Left ventricle myocardium inferior (tissue), 1 donor: ENCODE measurements around the gene ENPP3. TPM values are rescaled to one million over a fixed set of nuclear protein-coding genes. Genes with fewer than 3 reads are reported as not detected.
A peak's percentile ranks its signal among the peaks of the same experiment; 100 is the strongest.
"Not testable (repeated sequence)": the region's sequence is repeated elsewhere in the genome, so short reads cannot be mapped to it uniquely, and the experiment has no call there.

Experiments used
- DNase-seq: peaks from one replicate; pipeline ENCODE4 v3.0.0-alpha.2; 2020
- H3K27ac ChIP-seq: fragments of 200-600 bp; replicated peaks from 2 replicates; pipeline ENCODE4 v1.8.0; 2021
- H3K27me3 ChIP-seq: fragments of 200-600 bp; 2 replicates; pipeline ENCODE4 v1.8.0; 2021; ENCODE audit warnings: low read depth
- H3K36me3 ChIP-seq: fragments of 200-600 bp; 2 replicates; pipeline ENCODE4 v1.8.0; 2021
- H3K4me1 ChIP-seq: fragments of 200-600 bp; 2 replicates; pipeline ENCODE4 v1.8.0; 2021
- H3K4me3 ChIP-seq: fragments of 200-600 bp; 2 replicates; pipeline ENCODE4 v1.8.0; 2021; ENCODE audit warnings: mild to moderate bottlenecking, moderate library complexity
- H3K9me3 ChIP-seq: fragments of 200-600 bp; replicated peaks from 2 replicates; pipeline ENCODE4 v1.8.0; 2021
- CTCF ChIP-seq: fragments of 200-600 bp; IDR thresholded peaks from 2 replicates; pipeline ENCODE4 v1.8.0; 2021; ENCODE audit warnings: antibody characterized with exemption, mild to moderate bottlenecking, borderline replicate concordance
- intact Hi-C: fragments of 100-400 bp; cut with micrococcal nuclease; formaldehyde crosslinking; loops from one replicate; pipeline ENCODE4 v1.11.0; 2022
- total RNA-seq: library from RNA; stranded (reverse); fragmentation: NEBNext Ultra II Directional; extraction: Animal tissue kit (Norgen Biotek cat#: 25700); gene quantifications from one replicate; pipeline ENCODE4 v1.2.1, GENCODE V29; 2021
- donor health status: DM: no; HTN: yes; CAD: no; lungs with severe emphysema.

The ENPP3 gene
- total RNA-seq, 1 donor from 2014 or later = 0.14 TPM

- no peaks in the 10 kb centered on the region for H3K36me3 ChIP-seq
- H3K27me3 ChIP-seq = no peaks in the 10 kb centered on the region
- no peak overlapping the region for H3K27ac ChIP-seq
- H3K4me1 ChIP-seq = no peaks in the 10 kb centered on the region
- intact Hi-C loops = loop anchor here (5.0 kb wide), 1 partner anchor 220 kb away; no protein-coding TSS in a partner anchor
- no peak for DNase-seq
- no peak for TF ChIP-seq CTCF
- no peaks in the 10 kb centered on the region for H3K9me3 ChIP-seq
- no peak overlapping the region for H3K4me3 ChIP-seq
Measured at GRCh38 chr6:131692589-131692988, 55.5 kb downstream of the ENPP3 start.

GRCh38 chr6:131693384-131693783 lies 56.3 kb downstream of the ENPP3 start:
- Histone ChIP-seq H3K27me3 (no peaks in the 10 kb centered on the region), H3K9me3 (no peaks in the 10 kb centered on the region), H3K4me1 (no peaks in the 10 kb centered on the region), H3K27ac (no peak overlapping the region), H3K4me3 (no peak overlapping the region), H3K36me3 (no peaks in the 10 kb centered on the region)
- intact Hi-C loops = loop anchor here (5.0 kb wide), 1 partner anchor 219 kb away; no protein-coding TSS in a partner anchor
- DNase-seq = no peak
- no peak for TF ChIP-seq CTCF

GRCh38 chr6:131694832-131695426 lies 57.8 kb downstream of the ENPP3 start:
- intact Hi-C loops = loop anchor here (5.0 kb wide), 1 partner anchor 217 kb away; no protein-coding TSS in a partner anchor
- Histone ChIP-seq H3K4me1 (no peaks in the 10 kb centered on the region), H3K27ac (no peak overlapping the region), H3K27me3 (no peaks in the 10 kb centered on the region), H3K9me3 (no peaks in the 10 kb centered on the region), H3K36me3 (no peaks in the 10 kb centered on the region), H3K4me3 (no peak overlapping the region)
- peak; percentile 84 for TF ChIP-seq CTCF
- peak; percentile 20 for DNase-seq

- Histone ChIP-seq H3K4me3 (no peak overlapping the region), H3K9me3 (no peaks in the 10 kb centered on the region), H3K4me1 (no peaks in the 10 kb centered on the region), H3K36me3 (no peaks in the 10 kb centered on the region), H3K27ac (no peak overlapping the region), H3K27me3 (no peaks in the 10 kb centered on the region)
- no peak for DNase-seq
- intact Hi-C loops = no loop called here
- TF ChIP-seq CTCF = no peak
Measured at GRCh38 chr6:131696956-131697355, 59.9 kb downstream of the ENPP3 start.

GRCh38 chr6:131700851-131701250 lies 63.7 kb downstream of the ENPP3 start:
- H3K9me3 ChIP-seq, H3K27ac ChIP-seq, H3K36me3 ChIP-seq, DNase-seq, intact Hi-C loops, H3K4me3 ChIP-seq, H3K4me1 ChIP-seq, H3K27me3 ChIP-seq: not testable (repeated sequence)

GRCh38 chr6:131703905-131704304 lies 66.8 kb downstream of the ENPP3 start:
- H3K36me3 ChIP-seq, H3K9me3 ChIP-seq, H3K4me3 ChIP-seq, intact Hi-C loops, DNase-seq, H3K27ac ChIP-seq, H3K27me3 ChIP-seq, H3K4me1 ChIP-seq: not testable (repeated sequence)

- H3K4me3 ChIP-seq, H3K4me1 ChIP-seq, H3K27ac ChIP-seq, H3K27me3 ChIP-seq, H3K9me3 ChIP-seq, intact Hi-C loops, H3K36me3 ChIP-seq, DNase-seq: not testable (repeated sequence)
Measured at GRCh38 chr6:131710917-131711316, 73.8 kb downstream of the ENPP3 start, which contains the start of gene CTAGE9. Gene CTAGE9, minus strand, starts transcription at chr6:131711017. Its CDS starts 0 bp downstream, at chr6:131711017.

- intact Hi-C loops, H3K36me3 ChIP-seq, H3K27me3 ChIP-seq, H3K9me3 ChIP-seq, H3K4me1 ChIP-seq, DNase-seq, H3K27ac ChIP-seq, H3K4me3 ChIP-seq: not testable (repeated sequence)
Measured at GRCh38 chr6:131715567-131715966, 78.5 kb downstream of the ENPP3 start.
